ENCODE data around the gene CLNK.

The CLNK gene

GRCh38 chr4:10701702-10702460 is 17.3 kb upstream of the CLNK start:
- no peak for DNase-seq (ENCODE audit: low spot score)

GRCh38 chr4:10701161-10701560 is 16.6 kb upstream of the CLNK start:
- no peak for DNase-seq (ENCODE audit: low spot score)

- no peak for DNase-seq (ENCODE audit: low spot score)
These were observed 13.6 kb upstream of the CLNK start for GRCh38 chr4:10698172-10698571.

- no peak for DNase-seq (ENCODE audit: low spot score)
These were observed 12.5 kb upstream of the CLNK start for GRCh38 chr4:10697086-10697485.

- DNase-seq (ENCODE audit: low spot score) = no peak
These were observed 11.7 kb upstream of the CLNK start for GRCh38 chr4:10696253-10696652.

- no peak for DNase-seq (ENCODE audit: low spot score)
These were observed 10.3 kb upstream of the CLNK start for GRCh38 chr4:10694828-10695209.

- DNase-seq (ENCODE audit: low spot score) = no peak
These were observed 9.7 kb upstream of the CLNK start for GRCh38 chr4:10694151-10694827.

- DNase-seq (ENCODE audit: low spot score) = no peak
These were observed 7.1 kb upstream of the CLNK start for GRCh38 chr4:10691651-10692050.

- no peak for DNase-seq (ENCODE audit: low spot score)
These were observed 5.8 kb upstream of the CLNK start for GRCh38 chr4:10690185-10690907.

- DNase-seq (ENCODE audit: low spot score) = no peak
These were observed 4.3 kb upstream of the CLNK start for GRCh38 chr4:10688846-10689245.

GRCh38 chr4:10688022-10688421 is 3.5 kb upstream of the CLNK start:
- no peak for DNase-seq (ENCODE audit: low spot score)

GRCh38 chr4:10687526-10687925 is 3.0 kb upstream of the CLNK start:
- DNase-seq (ENCODE audit: low spot score) = no peak

- no peak for DNase-seq (ENCODE audit: low spot score)
These were observed 2.2 kb downstream of the CLNK start for GRCh38 chr4:10682397-10682796.

GRCh38 chr4:10677796-10678497 is 6.6 kb downstream of the CLNK start:
- DNase-seq (ENCODE audit: low spot score) = no peak

GRCh38 chr4:10673817-10674369 is 10.7 kb downstream of the CLNK start:
- DNase-seq (ENCODE audit: low spot score) = no peak

- no peak for DNase-seq (ENCODE audit: low spot score)
These were observed 12.2 kb downstream of the CLNK start for GRCh38 chr4:10672379-10672778.

- no peak for DNase-seq (ENCODE audit: low spot score)
These were observed 12.8 kb downstream of the CLNK start for GRCh38 chr4:10671799-10672198.

GRCh38 chr4:10671366-10671765 is 13.2 kb downstream of the CLNK start:
- DNase-seq (ENCODE audit: low spot score) = peak; percentile 54

GRCh38 chr4:10670321-10670720 is 14.2 kb downstream of the CLNK start:
- no peak for DNase-seq (ENCODE audit: low spot score)

- DNase-seq (ENCODE audit: low spot score) = no peak
These were observed 16.8 kb downstream of the CLNK start for GRCh38 chr4:10667701-10668326.

GRCh38 chr4:10666616-10667015 is 18.0 kb downstream of the CLNK start:
- no peak for DNase-seq (ENCODE audit: low spot score)

GRCh38 chr4:10664408-10664807 is 20.2 kb downstream of the CLNK start:
- no peak for DNase-seq (ENCODE audit: low spot score)

Data from CD4-positive, alpha-beta T cell treated with Interleukin-2 at 100 ng/mL for 4 hours (primary cell).